Ishikawa (cell line): Measurements from ENCODE around the gene SFXN2.

Source experiments
- CEBPB ChIP-seq: IDR thresholded peaks from 2 replicates; pipeline ENCODE4 v1.6.1; 2012
- CREB1 ChIP-seq: IDR thresholded peaks from 2 replicates; pipeline ENCODE4 v1.6.1; 2012; ENCODE audit warnings: low read depth
- EGR1 ChIP-seq: IDR thresholded peaks from 2 replicates; pipeline ENCODE4 v1.6.1; 2012
- EP300 ChIP-seq: IDR thresholded peaks from 2 replicates; pipeline ENCODE4 v1.6.1; 2012; ENCODE audit warnings: borderline replicate concordance
- FOXM1 ChIP-seq: IDR thresholded peaks from 2 replicates; pipeline ENCODE4 v1.6.1; 2012; ENCODE audit warnings: low read depth, borderline replicate concordance
- MAX ChIP-seq: IDR thresholded peaks from 2 replicates; pipeline ENCODE4 v1.6.1; 2012
- NFIC ChIP-seq: IDR thresholded peaks from 2 replicates; pipeline ENCODE4 v1.6.1; 2012
- RAD21 ChIP-seq: IDR thresholded peaks from 2 replicates; pipeline ENCODE4 v1.6.1; 2012; ENCODE audit warnings: low read depth
- REST ChIP-seq: IDR thresholded peaks from 2 replicates; pipeline ENCODE4 v1.6.1; 2012; ENCODE audit warnings: low read depth, mild to moderate bottlenecking
- TAF1 ChIP-seq: IDR thresholded peaks from 2 replicates; pipeline ENCODE4 v1.6.1; 2012; ENCODE audit warnings: low read depth, mild to moderate bottlenecking
- TCF12 ChIP-seq: IDR thresholded peaks from 2 replicates; pipeline ENCODE4 v1.6.1; 2012; ENCODE audit warnings: low read depth
- TEAD4 ChIP-seq: IDR thresholded peaks from 2 replicates; pipeline ENCODE4 v1.6.1; 2012
- YY1 ChIP-seq: IDR thresholded peaks from 2 replicates; pipeline ENCODE4 v1.6.1; 2012; ENCODE audit warnings: low read depth
- ZBTB7A ChIP-seq: IDR thresholded peaks from 2 replicates; pipeline ENCODE4 v1.6.1; 2012; ENCODE audit warnings: low read depth
- TF ChIP-seq, protein P1 (sequence below): IDR thresholded peaks from 2 replicates; pipeline ENCODE4 v1.6.1; 2012

The SFXN2 gene

DNA sequence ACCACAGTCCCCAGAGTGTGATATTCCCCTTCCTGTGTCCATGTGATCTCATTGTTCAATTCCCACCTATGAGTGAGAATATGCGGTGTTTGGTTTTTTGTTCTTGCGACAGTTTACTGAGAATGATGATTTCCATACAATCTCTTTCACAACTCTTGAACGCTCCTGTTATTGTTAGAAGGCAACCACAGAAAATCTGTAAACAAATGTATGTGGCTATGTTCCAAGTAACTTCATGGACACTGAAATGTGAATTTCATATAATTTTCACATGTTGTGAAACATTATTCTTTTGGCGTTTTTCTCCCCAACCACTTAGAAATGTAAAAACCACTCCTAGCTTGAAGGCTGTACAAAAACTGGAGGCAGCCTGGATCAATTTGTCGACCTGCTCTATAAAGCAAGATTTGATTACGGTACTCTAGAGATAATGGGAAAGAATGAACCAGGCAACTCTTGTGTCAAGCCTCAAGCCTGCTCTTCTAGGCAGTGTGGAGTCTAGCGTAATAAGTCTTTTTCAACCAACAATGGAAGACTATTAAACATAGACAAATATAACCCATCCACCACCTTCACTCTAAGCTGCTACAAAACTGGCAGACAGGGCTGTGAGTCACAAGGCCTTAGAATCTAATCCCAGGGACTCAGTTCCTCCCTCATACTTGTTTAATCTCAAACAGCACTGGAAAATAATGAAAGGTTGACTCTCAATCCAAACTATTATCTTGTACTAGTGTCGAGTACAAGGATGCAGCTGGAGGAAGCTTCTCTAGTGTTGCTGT, 23.0 kb upstream of the SFXN2 start:
- TF ChIP-seq CREB1 (no peak), MAX (no peak), CEBPB (no peak), FOXM1 (no peak), EP300 (no peak), TAF1 (no peak), TCF12 (no peak), RAD21 (no peak), REST (no peak), YY1 (no peak), TEAD4 (no peak), EGR1 (no peak), NFIC (no peak), ZBTB7A (no peak)
- TF ChIP-seq, protein P1, sequence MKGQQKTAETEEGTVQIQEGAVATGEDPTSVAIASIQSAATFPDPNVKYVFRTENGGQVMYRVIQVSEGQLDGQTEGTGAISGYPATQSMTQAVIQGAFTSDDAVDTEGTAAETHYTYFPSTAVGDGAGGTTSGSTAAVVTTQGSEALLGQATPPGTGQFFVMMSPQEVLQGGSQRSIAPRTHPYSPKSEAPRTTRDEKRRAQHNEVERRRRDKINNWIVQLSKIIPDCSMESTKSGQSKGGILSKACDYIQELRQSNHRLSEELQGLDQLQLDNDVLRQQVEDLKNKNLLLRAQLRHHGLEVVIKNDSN, result no peak

- peak; percentile 80 for TF ChIP-seq TEAD4
These were observed 19.0 kb upstream of the SFXN2 start for GRCh38 chr10:102695401-102695800.

DNA sequence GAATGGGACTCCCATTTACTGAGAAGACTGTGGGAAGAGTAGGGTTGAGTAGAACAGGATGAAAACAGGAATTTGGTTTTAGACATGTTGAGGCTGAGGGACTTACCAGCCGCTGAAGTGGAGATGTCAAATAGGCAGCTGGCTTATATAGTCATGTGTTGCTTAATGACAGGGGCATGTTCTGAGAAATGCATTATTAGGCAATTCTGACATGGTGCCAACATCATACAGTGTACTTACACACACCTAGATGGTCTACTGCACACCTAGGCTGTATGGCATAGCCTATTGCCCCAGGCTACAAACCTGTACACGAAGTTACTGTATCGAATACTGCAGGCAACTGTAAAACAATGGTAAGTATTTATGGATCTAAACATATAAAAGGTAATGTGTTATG, 17.7 kb upstream of the SFXN2 start:
- TF ChIP-seq CEBPB (peak; percentile 62; the same call in 1 of the 2 replicates), FOXM1 (no peak)

- no peak for TF ChIP-seq EP300
- no peak for TF ChIP-seq TCF12
- no peak for TF ChIP-seq CEBPB
- no peak for TF ChIP-seq CREB1
- TF ChIP-seq ZBTB7A, result no peak
- TF ChIP-seq NFIC, result no peak
- no peak for TF ChIP-seq RAD21
- TF ChIP-seq YY1, result no peak
- TF ChIP-seq REST, result no peak
- no peak for TF ChIP-seq TEAD4
- TF ChIP-seq EGR1, result no peak
- no peak for TF ChIP-seq FOXM1
- TF ChIP-seq MAX, result no peak
- TF ChIP-seq, protein P1, result no peak
- TF ChIP-seq TAF1, result no peak
These were observed 15.5 kb upstream of the SFXN2 start for GRCh38 chr10:102698894-102699293.

DNA sequence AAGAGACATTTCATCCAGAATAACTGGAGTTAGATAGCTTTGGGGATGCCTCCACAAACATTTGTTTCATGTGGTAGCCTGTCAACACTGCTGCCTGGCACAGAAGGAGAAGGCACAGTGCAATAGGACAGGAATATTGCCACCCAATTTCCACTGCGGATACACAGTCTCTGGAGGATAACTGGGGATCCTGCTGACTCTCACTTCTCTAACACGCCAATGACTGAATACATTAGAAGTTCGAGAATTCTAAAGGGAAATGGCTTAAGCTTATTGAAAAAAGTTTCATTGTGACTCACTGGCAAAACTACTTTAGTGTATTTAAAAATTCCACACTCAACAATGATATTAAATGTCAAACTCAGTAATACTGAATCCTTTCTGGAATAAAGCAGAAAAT, 13.2 kb upstream of the SFXN2 start:
- TF ChIP-seq TCF12, result no peak
- no peak for TF ChIP-seq FOXM1

DNA sequence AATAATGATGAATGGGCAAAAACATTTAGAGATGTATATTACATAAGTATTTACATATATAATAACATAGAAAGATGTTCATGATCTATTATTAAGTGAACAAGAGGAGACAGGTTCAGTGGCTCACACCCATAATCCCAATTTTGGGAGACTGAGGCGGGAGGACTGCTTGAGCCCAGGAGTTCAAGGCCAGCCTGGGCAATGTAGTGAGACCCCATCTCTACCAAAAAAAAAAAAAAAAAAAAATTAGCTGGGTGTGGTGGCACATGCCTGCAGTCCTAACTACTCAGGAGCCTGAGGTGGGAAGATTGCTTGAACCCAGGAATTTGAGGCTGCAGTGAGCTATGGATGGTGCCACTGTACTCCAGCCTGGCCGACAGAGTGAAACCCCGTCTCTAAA, 12.6 kb upstream of the SFXN2 start:
- TF ChIP-seq, protein P1, result no peak

DNA sequence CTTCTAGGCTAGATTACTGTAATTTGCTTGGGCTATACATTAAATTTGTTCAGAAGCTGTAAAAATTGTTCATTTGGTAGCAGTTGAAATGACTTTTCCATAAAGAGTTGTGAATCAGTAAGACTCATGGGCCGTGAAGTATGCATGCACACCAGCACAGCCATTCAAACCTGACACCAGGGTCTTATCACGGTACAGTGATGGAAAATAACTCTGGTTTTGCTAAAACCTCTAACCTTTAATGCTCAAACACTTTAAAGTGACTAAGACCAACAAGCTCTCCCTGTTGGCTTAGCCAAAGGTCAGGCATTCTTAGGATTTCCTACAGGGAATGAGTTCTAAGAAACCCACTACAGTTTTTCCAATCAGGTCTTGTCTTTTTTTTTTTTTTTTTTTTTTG, 11.7 kb upstream of the SFXN2 start:
- TF ChIP-seq YY1 (no peak), ZBTB7A (no peak), TCF12 (no peak), RAD21 (no peak), EP300 (no peak), CEBPB (no peak)
- TF ChIP-seq, protein P1, result no peak
